Fibroblast of skin of back (primary cell): ENCODE data around the gene AGK.
"Not testable (repeated sequence)": the region's sequence is repeated elsewhere in the genome, so short reads cannot be mapped to it uniquely, and the experiment has no call there.

Source experiments
- DNase-seq: peaks from one replicate; pipeline ENCODE4 v3.0.0-alpha.2; 2013

AGK gene

GRCh38 chr7:141587304-141587703 is 36.1 kb downstream of the AGK start:
- no peak for DNase-seq

- DNase-seq, result no peak
Measured at GRCh38 chr7:141588912-141589311, 37.7 kb downstream of the AGK start.

- DNase-seq, result no peak
Measured at GRCh38 chr7:141590071-141590470, 38.9 kb downstream of the AGK start.

GRCh38 chr7:141590666-141591065 is 39.5 kb downstream of the AGK start:
- DNase-seq, result no peak

- DNase-seq, result peak; percentile 43
Measured at GRCh38 chr7:141593134-141593533, 41.9 kb downstream of the AGK start.

- DNase-seq, result no peak
Measured at GRCh38 chr7:141597966-141598365, 46.8 kb downstream of the AGK start.

- DNase-seq, result no peak
Measured at GRCh38 chr7:141598408-141598807, 47.2 kb downstream of the AGK start.

- no peak for DNase-seq
Measured at GRCh38 chr7:141600168-141601006, 49.2 kb downstream of the AGK start.

GRCh38 chr7:141609576-141609975 is 58.4 kb downstream of the AGK start:
- DNase-seq, result no peak

- no peak for DNase-seq
Measured at GRCh38 chr7:141610671-141611070, 59.5 kb downstream of the AGK start.

GRCh38 chr7:141612861-141613260 is 61.7 kb downstream of the AGK start:
- no peak for DNase-seq

GRCh38 chr7:141617280-141617679 is 66.1 kb downstream of the AGK start:
- no peak for DNase-seq

- no peak for DNase-seq
Measured at GRCh38 chr7:141619745-141620144, 68.5 kb downstream of the AGK start.

GRCh38 chr7:141624763-141625162 is 73.6 kb downstream of the AGK start:
- no peak for DNase-seq

GRCh38 chr7:141630621-141631020 is 79.4 kb downstream of the AGK start:
- no peak for DNase-seq

- DNase-seq, result no peak
Measured at GRCh38 chr7:141631525-141631924, 80.3 kb downstream of the AGK start.

- no peak for DNase-seq
Measured at GRCh38 chr7:141634065-141634464, 82.9 kb downstream of the AGK start.

- DNase-seq, result no peak
Measured at GRCh38 chr7:141636053-141636452, 84.8 kb downstream of the AGK start.

- DNase-seq, result no peak
Measured at GRCh38 chr7:141640239-141640840, 89.1 kb downstream of the AGK start.

- no peak for DNase-seq
Measured at GRCh38 chr7:141641876-141642275, 90.7 kb downstream of the AGK start.

- DNase-seq, result no peak
Measured at GRCh38 chr7:141645188-141645587, 94.0 kb downstream of the AGK start.

GRCh38 chr7:141646826-141647480 is 95.7 kb downstream of the AGK start:
- DNase-seq, result no peak

GRCh38 chr7:141647701-141648100 is 96.5 kb downstream of the AGK start:
- not testable (repeated sequence) for DNase-seq
